DOHH2 (cell line): ENCODE data around the gene ADCY5.
A peak's percentile ranks its signal among the peaks of the same experiment; 100 is the strongest.

ENCODE experiments used
- EZH2phosphoT487 ChIP-seq: fragments of 200-600 bp; sonication (generic); IDR thresholded peaks from 2 replicates; pipeline ENCODE4 v1.6.1; 2017; ENCODE audit warnings: borderline replicate concordance, mild to moderate bottlenecking, antibody characterized with exemption, low read length, moderate library complexity, mixed read lengths
- TF ChIP-seq, protein P1 (sequence below): fragments of 200-600 bp; sonication (generic); IDR thresholded peaks from one replicate; pipeline ENCODE4 v1.5.1; 2014; ENCODE audit warnings: antibody characterized with exemption, mild to moderate bottlenecking, low read depth, low read length; ENCODE audit not compliant: poor library complexity, severe bottlenecking

DNA sequence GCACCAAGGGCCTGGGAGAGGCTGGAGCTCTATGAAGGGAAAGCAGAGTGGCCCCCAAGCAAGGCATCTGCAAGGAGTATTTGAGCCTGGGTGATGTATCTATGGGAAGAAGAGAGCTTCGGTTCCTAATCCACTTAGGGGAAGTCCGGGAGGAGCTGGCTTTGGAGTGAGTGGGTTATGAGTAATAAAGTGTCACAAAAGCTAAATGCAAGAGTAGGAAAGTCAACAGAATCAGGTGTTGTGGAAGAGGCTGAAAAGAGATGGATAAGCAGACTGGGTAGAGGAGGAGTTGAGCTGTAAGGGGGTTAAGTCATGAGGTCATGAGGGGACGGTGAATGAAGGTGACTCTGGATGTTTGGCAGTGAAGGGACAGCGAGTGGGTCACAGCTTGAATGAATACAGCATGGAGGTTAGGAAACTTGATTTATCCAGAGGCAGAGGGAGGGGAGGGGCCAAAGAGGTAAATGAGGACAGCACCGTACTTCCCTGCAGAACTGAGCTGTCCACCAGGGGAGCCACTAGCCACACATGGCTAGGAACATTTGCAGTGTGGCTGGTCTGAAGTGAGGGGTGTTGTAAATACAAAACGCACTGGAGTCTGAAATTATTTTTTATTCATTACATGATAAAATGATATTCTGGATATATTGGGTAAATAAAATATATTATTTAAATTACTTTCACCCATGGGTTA, 83.3 kb downstream of the ADCY5 start:
- TF ChIP-seq, protein P1, sequence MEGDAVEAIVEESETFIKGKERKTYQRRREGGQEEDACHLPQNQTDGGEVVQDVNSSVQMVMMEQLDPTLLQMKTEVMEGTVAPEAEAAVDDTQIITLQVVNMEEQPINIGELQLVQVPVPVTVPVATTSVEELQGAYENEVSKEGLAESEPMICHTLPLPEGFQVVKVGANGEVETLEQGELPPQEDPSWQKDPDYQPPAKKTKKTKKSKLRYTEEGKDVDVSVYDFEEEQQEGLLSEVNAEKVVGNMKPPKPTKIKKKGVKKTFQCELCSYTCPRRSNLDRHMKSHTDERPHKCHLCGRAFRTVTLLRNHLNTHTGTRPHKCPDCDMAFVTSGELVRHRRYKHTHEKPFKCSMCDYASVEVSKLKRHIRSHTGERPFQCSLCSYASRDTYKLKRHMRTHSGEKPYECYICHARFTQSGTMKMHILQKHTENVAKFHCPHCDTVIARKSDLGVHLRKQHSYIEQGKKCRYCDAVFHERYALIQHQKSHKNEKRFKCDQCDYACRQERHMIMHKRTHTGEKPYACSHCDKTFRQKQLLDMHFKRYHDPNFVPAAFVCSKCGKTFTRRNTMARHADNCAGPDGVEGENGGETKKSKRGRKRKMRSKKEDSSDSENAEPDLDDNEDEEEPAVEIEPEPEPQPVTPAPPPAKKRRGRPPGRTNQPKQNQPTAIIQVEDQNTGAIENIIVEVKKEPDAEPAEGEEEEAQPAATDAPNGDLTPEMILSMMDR, result peak; percentile 34
- no peak for TF ChIP-seq EZH2phosphoT487
